Activated T-helper 2 cell treated with anti-CD3 and anti-CD28 coated beads, Interferon-gamma antibody, Interleukin-2, Interleukin-4, amounts not matched to agents 10 μg/mL and 5 μg/mL and 100 μg/mL, durations not matched to agents 14 hours and 24 hours and 36 hours (primary cell): ENCODE data around the gene NRG2. TPM values are rescaled to one million over a fixed set of nuclear protein-coding genes. Genes with fewer than 3 reads are reported as not detected.

Source experiments
- DNase-seq: peaks from one replicate; pipeline ENCODE4 v3.0.0; 2021; ENCODE audit warnings: low spot score
- H3K27ac Mint-ChIP-seq: one replicate; pipeline ENCODE4 v1.8.0; 2021; ENCODE audit warnings: mixed read lengths
- H3K27me3 Mint-ChIP-seq: one replicate; pipeline ENCODE4 v1.8.0; 2021; ENCODE audit warnings: low read depth, mixed read lengths
- H3K36me3 Mint-ChIP-seq: one replicate; pipeline ENCODE4 v1.8.0; 2021; ENCODE audit warnings: low read depth, mixed read lengths
- H3K4me1 Mint-ChIP-seq: one replicate; pipeline ENCODE4 v1.8.0; 2021; ENCODE audit warnings: low read depth, mixed read lengths
- H3K4me3 Mint-ChIP-seq: one replicate; pipeline ENCODE4 v1.8.0; 2021; ENCODE audit warnings: low read depth, mild to moderate bottlenecking, moderate library complexity, mixed read lengths
- H3K9me3 Mint-ChIP-seq: one replicate; pipeline ENCODE4 v1.8.0; 2021; ENCODE audit warnings: mixed read lengths
- intact Hi-C: fragments of 100-400 bp; cut with micrococcal nuclease; formaldehyde crosslinking; loops from one replicate; pipeline ENCODE4 v1.15.1; 2023
- total RNA-seq: library from RNA; stranded (reverse); gene quantifications from 2 replicates; pipeline ENCODE4 v1.2.3, GENCODE V29; 2022

Gene NRG2
- total RNA-seq, 1 donor from 2014 or later = not detected

- Mint-ChIP-seq H3K9me3 (no peaks in the 10 kb centered on the region), H3K27ac (no peak overlapping the region), H3K36me3 (no peaks in the 10 kb centered on the region), H3K4me1 (no peaks in the 10 kb centered on the region), H3K27me3 (peaks cover 31% of the 10 kb centered on the region), H3K4me3 (no peak overlapping the region)
- intact Hi-C loops = no loop called here
- DNase-seq = no peak
These were observed 145.8 kb downstream of the NRG2 start for GRCh38 chr5:139897342-139897741.

DNA sequence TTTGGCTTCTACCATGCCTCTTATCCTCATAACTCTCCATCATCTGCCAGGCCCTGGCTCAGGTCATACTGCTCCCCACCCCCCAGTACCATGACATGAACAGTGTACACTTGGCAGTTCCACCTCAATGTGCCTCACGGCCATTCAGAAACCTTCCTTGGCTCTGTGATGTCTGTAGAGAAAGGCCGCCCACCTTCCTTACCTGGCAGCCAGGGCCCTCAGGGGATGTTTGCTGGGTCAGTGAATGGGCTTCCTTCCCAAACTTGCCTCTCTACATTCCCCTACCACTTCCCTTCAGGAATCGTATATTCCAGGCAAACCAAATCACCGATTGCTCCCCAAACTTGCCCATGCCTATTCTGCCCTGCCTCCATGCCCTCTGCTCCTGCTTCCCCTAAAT is 146.4 kb downstream of the NRG2 start:
- no peak overlapping the region for H3K27ac Mint-ChIP-seq
- peaks cover 26% of the 10 kb centered on the region for H3K27me3 Mint-ChIP-seq
- intact Hi-C loops = no loop called here
- no peaks in the 10 kb centered on the region for H3K9me3 Mint-ChIP-seq
- no peak overlapping the region for H3K4me3 Mint-ChIP-seq
- no peaks in the 10 kb centered on the region for H3K36me3 Mint-ChIP-seq
- DNase-seq = no peak
- H3K4me1 Mint-ChIP-seq = no peaks in the 10 kb centered on the region

GRCh38 chr5:139895647-139896046 is 147.5 kb downstream of the NRG2 start:
- Mint-ChIP-seq H3K4me3 (no peak overlapping the region), H3K36me3 (no peaks in the 10 kb centered on the region)

GRCh38 chr5:139895046-139895445 is 148.1 kb downstream of the NRG2 start:
- H3K27ac Mint-ChIP-seq = no peak overlapping the region
- intact Hi-C loops = no loop called here
- no peaks in the 10 kb centered on the region for H3K9me3 Mint-ChIP-seq
- H3K27me3 Mint-ChIP-seq = peaks cover 17% of the 10 kb centered on the region
- no peak overlapping the region for H3K4me3 Mint-ChIP-seq
- no peak for DNase-seq
- no peaks in the 10 kb centered on the region for H3K4me1 Mint-ChIP-seq
- H3K36me3 Mint-ChIP-seq = no peaks in the 10 kb centered on the region

More at GRCh38 chr5:139895647-139896046, 147.5 kb downstream of the NRG2 start:
- Mint-ChIP-seq H3K4me1 (no peaks in the 10 kb centered on the region), H3K9me3 (no peaks in the 10 kb centered on the region), H3K27me3 (peaks cover 21% of the 10 kb centered on the region), H3K27ac (no peak overlapping the region)
- no peak for DNase-seq
- intact Hi-C loops = no loop called here

- H3K27me3 Mint-ChIP-seq = peaks cover 13% of the 10 kb centered on the region
- H3K9me3 Mint-ChIP-seq = no peaks in the 10 kb centered on the region
- H3K4me1 Mint-ChIP-seq = no peaks in the 10 kb centered on the region
- DNase-seq = no peak
- intact Hi-C loops = no loop called here
- H3K4me3 Mint-ChIP-seq = no peak overlapping the region
- H3K36me3 Mint-ChIP-seq = no peaks in the 10 kb centered on the region
- H3K27ac Mint-ChIP-seq = no peak overlapping the region
These were observed 149.2 kb downstream of the NRG2 start for GRCh38 chr5:139893873-139894272.

DNA sequence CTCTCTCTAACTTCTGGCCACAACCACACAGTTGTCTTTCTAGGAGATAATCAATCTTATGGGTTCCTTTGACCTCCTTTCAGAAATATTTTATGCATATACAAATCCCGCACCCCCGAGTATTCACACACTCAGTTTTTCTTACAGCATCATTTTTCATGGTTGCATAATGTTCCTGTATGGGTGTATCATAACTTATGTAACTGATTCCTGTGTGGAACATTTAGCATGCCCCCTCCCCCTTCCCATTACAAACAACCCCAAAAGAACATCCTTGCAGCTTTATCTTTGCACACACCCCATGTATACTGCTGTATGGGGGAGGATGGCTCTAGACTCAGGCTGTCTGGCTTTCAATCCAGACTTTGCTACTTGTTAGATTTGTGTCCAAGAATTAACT is 153.7 kb downstream of the NRG2 start:
- H3K36me3 Mint-ChIP-seq = no peaks in the 10 kb centered on the region
- peaks cover 5% of the 10 kb centered on the region for H3K27me3 Mint-ChIP-seq
- H3K9me3 Mint-ChIP-seq = no peaks in the 10 kb centered on the region
- no peak for DNase-seq
- H3K4me3 Mint-ChIP-seq = no peak overlapping the region
- no peak overlapping the region for H3K27ac Mint-ChIP-seq
- intact Hi-C loops = no loop called here
- H3K4me1 Mint-ChIP-seq = no peaks in the 10 kb centered on the region

- no peaks in the 10 kb centered on the region for H3K4me1 Mint-ChIP-seq
- H3K27ac Mint-ChIP-seq = no peak overlapping the region
- H3K36me3 Mint-ChIP-seq = no peaks in the 10 kb centered on the region
- no peak overlapping the region for H3K4me3 Mint-ChIP-seq
- no peaks in the 10 kb centered on the region for H3K9me3 Mint-ChIP-seq
- intact Hi-C loops = no loop called here
- H3K27me3 Mint-ChIP-seq = peaks cover 5% of the 10 kb centered on the region
- no peak for DNase-seq
These were observed 154.7 kb downstream of the NRG2 start for GRCh38 chr5:139888370-139888769.

GRCh38 chr5:139886213-139886612 is 156.9 kb downstream of the NRG2 start:
- DNase-seq = no peak
- H3K9me3 Mint-ChIP-seq = no peaks in the 10 kb centered on the region
- no peak overlapping the region for H3K4me3 Mint-ChIP-seq
- H3K4me1 Mint-ChIP-seq = no peaks in the 10 kb centered on the region
- intact Hi-C loops = no loop called here
- no peaks in the 10 kb centered on the region for H3K36me3 Mint-ChIP-seq
- peaks cover 2% of the 10 kb centered on the region for H3K27me3 Mint-ChIP-seq
- H3K27ac Mint-ChIP-seq = no peak overlapping the region

DNA sequence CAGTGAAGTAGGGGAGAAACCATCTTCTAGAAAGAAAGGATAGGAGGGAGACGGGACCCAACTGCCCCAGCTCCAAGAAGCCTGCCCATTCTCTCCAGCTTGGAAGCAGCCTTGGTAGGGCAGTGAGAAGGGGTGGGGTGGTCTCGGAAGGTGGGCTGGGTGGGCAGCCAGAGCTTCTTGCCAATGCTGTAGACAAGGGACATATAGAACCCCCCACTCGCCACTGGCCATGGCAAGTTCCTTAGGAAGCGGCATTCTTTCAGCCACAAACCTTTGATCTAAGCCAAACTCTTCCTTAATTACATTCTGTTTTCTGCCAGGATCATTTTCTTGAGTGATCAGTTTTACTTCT is 157.3 kb downstream of the NRG2 start:
- DNase-seq = no peak
- H3K27ac Mint-ChIP-seq = no peak overlapping the region
- no peaks in the 10 kb centered on the region for H3K9me3 Mint-ChIP-seq
- no peaks in the 10 kb centered on the region for H3K36me3 Mint-ChIP-seq
- H3K4me3 Mint-ChIP-seq = no peak overlapping the region
- intact Hi-C loops = no loop called here
- no peaks in the 10 kb centered on the region for H3K4me1 Mint-ChIP-seq
- peaks cover 2% of the 10 kb centered on the region for H3K27me3 Mint-ChIP-seq

GRCh38 chr5:139885172-139885856 is 157.8 kb downstream of the NRG2 start:
- Mint-ChIP-seq H3K4me3 (no peak overlapping the region), H3K27ac (no peak overlapping the region), H3K27me3 (peaks cover 2% of the 10 kb centered on the region), H3K9me3 (no peaks in the 10 kb centered on the region), H3K4me1 (no peaks in the 10 kb centered on the region), H3K36me3 (no peaks in the 10 kb centered on the region)
- DNase-seq = no peak
- intact Hi-C loops = no loop called here

- no peak overlapping the region for H3K27ac Mint-ChIP-seq
- no peak for DNase-seq
- no peaks in the 10 kb centered on the region for H3K4me1 Mint-ChIP-seq
- H3K4me3 Mint-ChIP-seq = no peak overlapping the region
- H3K9me3 Mint-ChIP-seq = no peaks in the 10 kb centered on the region
- intact Hi-C loops = no loop called here
- no peaks in the 10 kb centered on the region for H3K36me3 Mint-ChIP-seq
- H3K27me3 Mint-ChIP-seq = peaks cover 2% of the 10 kb centered on the region
These were observed 158.4 kb downstream of the NRG2 start for GRCh38 chr5:139884734-139885133.

GRCh38 chr5:139884144-139884543 is 159.0 kb downstream of the NRG2 start:
- DNase-seq = no peak
- Mint-ChIP-seq H3K9me3 (no peaks in the 10 kb centered on the region), H3K4me3 (no peak overlapping the region), H3K27me3 (peaks cover 2% of the 10 kb centered on the region), H3K36me3 (no peaks in the 10 kb centered on the region), H3K4me1 (no peaks in the 10 kb centered on the region), H3K27ac (no peak overlapping the region)
- intact Hi-C loops = no loop called here

- no peaks in the 10 kb centered on the region for H3K9me3 Mint-ChIP-seq
- H3K4me1 Mint-ChIP-seq = no peaks in the 10 kb centered on the region
- peaks cover 2% of the 10 kb centered on the region for H3K27me3 Mint-ChIP-seq
- no peak overlapping the region for H3K4me3 Mint-ChIP-seq
- no peaks in the 10 kb centered on the region for H3K36me3 Mint-ChIP-seq
- no peak for DNase-seq
- no peak overlapping the region for H3K27ac Mint-ChIP-seq
- intact Hi-C loops = no loop called here
These were observed 160.0 kb downstream of the NRG2 start for GRCh38 chr5:139882961-139883539.
